Lower leg skin (tissue), 3 donors: ENCODE results near the gene LSM4.

Source experiments
- CTCF ChIP-seq, 3 donors: fragments of 450-650 bp; IDR thresholded peaks; one replicate each; pipeline ENCODE4 v1.5.1; 2016; ENCODE audit warnings: antibody characterized with exemption in 3 of 3, mild to moderate bottlenecking in 3 of 3, moderate library complexity in 2 of 3
- POLR2A ChIP-seq, 2 donors: fragments of 450-650 bp; IDR thresholded peaks; one replicate each; pipeline ENCODE4 v1.6.1; 2016 to 2017; ENCODE audit warnings: antibody characterized with exemption in 2 of 2, mild to moderate bottlenecking in 1 of 2, moderate library complexity in 1 of 2

- no peak for TF ChIP-seq CTCF (IDR thresholded peaks at IDR 0.05)
- TF ChIP-seq POLR2A (IDR thresholded peaks at IDR 0.05) = no peak
Observed at GRCh38 chr19:18313398-18313797, 9.5 kb downstream of the LSM4 start.
